ENCODE data around the gene HK1.
"Not testable (repeated sequence)": the region's sequence is repeated elsewhere in the genome, so short reads cannot be mapped to it uniquely, and the experiment has no call there.

Gene HK1

GRCh38 chr10:69325637-69326523 is 47.6 kb downstream of the HK1 start:
- not testable (repeated sequence) for H3K4me3 ChIP-seq (ENCODE audit: low read length in 2 of 2); H4K91ac ChIP-seq (ENCODE audit: low read depth, low read length, poor library complexity); H3K79me1 ChIP-seq (ENCODE audit: low read depth, low read length); H3K14ac ChIP-seq (ENCODE audit: low read length); H3K23ac ChIP-seq (ENCODE audit: low read depth, low read length, poor library complexity); DNase-seq (ENCODE audit: low spot score); H3K9me3 ChIP-seq (replicated peaks in 1 of 2; ENCODE audit: control insufficient read depth in 2 of 2, insufficient read depth in 1 of 2, low read depth in 1 of 2, low read length in 2 of 2); H3K9ac ChIP-seq (ENCODE audit: low read depth, low read length, poor library complexity); H2BK15ac ChIP-seq (ENCODE audit: low read length); H3K36me3 ChIP-seq (replicated peaks in 1 of 2; ENCODE audit: control insufficient read depth in 2 of 2, insufficient read depth in 2 of 2, low read length in 2 of 2); H2BK12ac ChIP-seq (ENCODE audit: low read length); H3K4me2 ChIP-seq (ENCODE audit: insufficient read depth, low read length, poor library complexity, severe bottlenecking); H2AK5ac ChIP-seq (ENCODE audit: low read depth, low read length); H3K18ac ChIP-seq (ENCODE audit: low read length); H2BK5ac ChIP-seq (ENCODE audit: low read length); H3K4ac ChIP-seq (ENCODE audit: low read length); H3K27me3 ChIP-seq (ENCODE audit: control insufficient read depth in 3 of 3, insufficient read depth in 3 of 3, low read depth in 1 of 3, low read length in 3 of 3); H2BK120ac ChIP-seq (ENCODE audit: low read depth, low read length); H3K27ac ChIP-seq (replicated peaks; ENCODE audit: low read length); H4K8ac ChIP-seq (ENCODE audit: low read depth, low read length); H2AFZ ChIP-seq (ENCODE audit: low read length)
- WGBS, 2 donors (ENCODE audit: extremely low coverage in 2 of 2, insufficient read length in 2 of 2, insufficient replicate concordance in 1 of 2): no CpG with 5 or more reads among the region's 24 CpGs
- H3K4me1 ChIP-seq (ENCODE audit: control insufficient read depth in 2 of 2, insufficient read depth in 1 of 2, low read depth in 1 of 2, low read length in 2 of 2): peaks cover 6 to 15% of the 10 kb centered on the region in 2 donors

- H3K27me3 ChIP-seq (ENCODE audit: control insufficient read depth in 3 of 3, insufficient read depth in 3 of 3, low read depth in 1 of 3, low read length in 3 of 3): no peaks in the 10 kb centered on the region
- H4K8ac ChIP-seq (ENCODE audit: low read depth, low read length): no peak overlapping the region
- no peak overlapping the region for H2AFZ ChIP-seq (ENCODE audit: low read length)
- DNase-seq (ENCODE audit: low spot score): no peak
- H2BK5ac ChIP-seq (ENCODE audit: low read length): no peak overlapping the region
- H3K18ac ChIP-seq (ENCODE audit: low read length): no peak overlapping the region
- WGBS, 2 donors (ENCODE audit: extremely low coverage in 2 of 2, insufficient read length in 2 of 2, insufficient replicate concordance in 1 of 2): no CpG with 5 or more reads among the region's 3 CpGs
- no peak overlapping the region for H3K9ac ChIP-seq (ENCODE audit: low read depth, low read length, poor library complexity)
- H3K4me3 ChIP-seq (ENCODE audit: low read length in 2 of 2): no peak overlapping the region
- no peak overlapping the region for H3K14ac ChIP-seq (ENCODE audit: low read length)
- no peak overlapping the region for H3K4ac ChIP-seq (ENCODE audit: low read length)
- H2BK15ac ChIP-seq (ENCODE audit: low read length): no peak overlapping the region
- H3K4me1 ChIP-seq (ENCODE audit: control insufficient read depth in 2 of 2, insufficient read depth in 1 of 2, low read depth in 1 of 2, low read length in 2 of 2): peaks cover 6 to 15% of the 10 kb centered on the region in 2 donors
- H2BK120ac ChIP-seq (ENCODE audit: low read depth, low read length): no peak overlapping the region
- H3K36me3 ChIP-seq (replicated peaks in 1 of 2; ENCODE audit: control insufficient read depth in 2 of 2, insufficient read depth in 2 of 2, low read length in 2 of 2): no peaks in the 10 kb centered on the region
- no peak overlapping the region for H2BK12ac ChIP-seq (ENCODE audit: low read length)
- no peak overlapping the region for H3K4me2 ChIP-seq (ENCODE audit: insufficient read depth, low read length, poor library complexity, severe bottlenecking)
- H4K91ac ChIP-seq (ENCODE audit: low read depth, low read length, poor library complexity): no peak overlapping the region
- H3K79me1 ChIP-seq (ENCODE audit: low read depth, low read length): peaks cover 3% of the 10 kb centered on the region
- no peaks in the 10 kb centered on the region for H3K9me3 ChIP-seq (replicated peaks in 1 of 2; ENCODE audit: control insufficient read depth in 2 of 2, insufficient read depth in 1 of 2, low read depth in 1 of 2, low read length in 2 of 2)
- no peak overlapping the region for H2AK5ac ChIP-seq (ENCODE audit: low read depth, low read length)
- no peak overlapping the region for H3K23ac ChIP-seq (ENCODE audit: low read depth, low read length, poor library complexity)
- H3K27ac ChIP-seq (replicated peaks; ENCODE audit: low read length): no peak overlapping the region
These were observed 48.4 kb downstream of the HK1 start for GRCh38 chr10:69326692-69327091.

GRCh38 chr10:69327463-69328379 is 49.4 kb downstream of the HK1 start:
- Histone ChIP-seq H2AFZ (ENCODE audit: low read length) (no peak overlapping the region), H2BK15ac (ENCODE audit: low read length) (no peak overlapping the region), H3K27ac (replicated peaks; ENCODE audit: low read length) (no peak overlapping the region), H3K23ac (ENCODE audit: low read depth, low read length, poor library complexity) (no peak overlapping the region), H3K27me3 (ENCODE audit: control insufficient read depth in 3 of 3, insufficient read depth in 3 of 3, low read depth in 1 of 3, low read length in 3 of 3) (no peaks in the 10 kb centered on the region), H3K4me3 (ENCODE audit: low read length in 2 of 2) (no peak overlapping the region), H3K4me1 (ENCODE audit: control insufficient read depth in 2 of 2, insufficient read depth in 1 of 2, low read depth in 1 of 2, low read length in 2 of 2) (peaks cover 6 to 15% of the 10 kb centered on the region in 2 donors), H3K9ac (ENCODE audit: low read depth, low read length, poor library complexity) (no peak overlapping the region), H3K14ac (ENCODE audit: low read length) (no peak overlapping the region), H2BK120ac (ENCODE audit: low read depth, low read length) (no peak overlapping the region), H3K4ac (ENCODE audit: low read length) (no peak overlapping the region), H3K79me1 (ENCODE audit: low read depth, low read length) (peaks cover 3% of the 10 kb centered on the region), H3K36me3 (replicated peaks in 1 of 2; ENCODE audit: control insufficient read depth in 2 of 2, insufficient read depth in 2 of 2, low read length in 2 of 2) (no peaks in the 10 kb centered on the region), H2AK5ac (ENCODE audit: low read depth, low read length) (no peak overlapping the region), H4K8ac (ENCODE audit: low read depth, low read length) (no peak overlapping the region), H3K18ac (ENCODE audit: low read length) (no peak overlapping the region), H2BK5ac (ENCODE audit: low read length) (no peak overlapping the region), H2BK12ac (ENCODE audit: low read length) (no peak overlapping the region), H3K4me2 (ENCODE audit: insufficient read depth, low read length, poor library complexity, severe bottlenecking) (no peak overlapping the region), H4K91ac (ENCODE audit: low read depth, low read length, poor library complexity) (no peak overlapping the region), H3K9me3 (replicated peaks in 1 of 2; ENCODE audit: control insufficient read depth in 2 of 2, insufficient read depth in 1 of 2, low read depth in 1 of 2, low read length in 2 of 2) (no peaks in the 10 kb centered on the region)
- no peak for DNase-seq (ENCODE audit: low spot score)
- no CpG with 5 or more reads among the region's 23 CpGs for WGBS, 2 donors (ENCODE audit: extremely low coverage in 2 of 2, insufficient read length in 2 of 2, insufficient replicate concordance in 1 of 2)

GRCh38 chr10:69328380-69328735 is 50.1 kb downstream of the HK1 start:
- Histone ChIP-seq H4K91ac (ENCODE audit: low read depth, low read length, poor library complexity) (no peak overlapping the region), H3K23ac (ENCODE audit: low read depth, low read length, poor library complexity) (no peak overlapping the region), H2BK12ac (ENCODE audit: low read length) (no peak overlapping the region), H3K14ac (ENCODE audit: low read length) (no peak overlapping the region), H3K9me3 (replicated peaks in 1 of 2; ENCODE audit: control insufficient read depth in 2 of 2, insufficient read depth in 1 of 2, low read depth in 1 of 2, low read length in 2 of 2) (no peaks in the 10 kb centered on the region), H3K18ac (ENCODE audit: low read length) (no peak overlapping the region), H2AFZ (ENCODE audit: low read length) (no peak overlapping the region), H3K27ac (replicated peaks; ENCODE audit: low read length) (no peak overlapping the region), H2BK120ac (ENCODE audit: low read depth, low read length) (no peak overlapping the region), H2BK15ac (ENCODE audit: low read length) (no peak overlapping the region), H3K4me1 (ENCODE audit: control insufficient read depth in 2 of 2, insufficient read depth in 1 of 2, low read depth in 1 of 2, low read length in 2 of 2) (peaks cover 6 to 20% of the 10 kb centered on the region in 2 donors), H3K36me3 (replicated peaks in 1 of 2; ENCODE audit: control insufficient read depth in 2 of 2, insufficient read depth in 2 of 2, low read length in 2 of 2) (no peaks in the 10 kb centered on the region), H2BK5ac (ENCODE audit: low read length) (no peak overlapping the region), H4K8ac (ENCODE audit: low read depth, low read length) (no peak overlapping the region), H3K4me2 (ENCODE audit: insufficient read depth, low read length, poor library complexity, severe bottlenecking) (no peak overlapping the region), H2AK5ac (ENCODE audit: low read depth, low read length) (no peak overlapping the region), H3K4me3 (ENCODE audit: low read length in 2 of 2) (no peak overlapping the region), H3K79me1 (ENCODE audit: low read depth, low read length) (peaks cover 3% of the 10 kb centered on the region), H3K27me3 (ENCODE audit: control insufficient read depth in 3 of 3, insufficient read depth in 3 of 3, low read depth in 1 of 3, low read length in 3 of 3) (no peaks in the 10 kb centered on the region), H3K4ac (ENCODE audit: low read length) (no peak overlapping the region), H3K9ac (ENCODE audit: low read depth, low read length, poor library complexity) (no peak overlapping the region)
- no peak for DNase-seq (ENCODE audit: low spot score)
- no CpG with 5 or more reads among the region's 8 CpGs for WGBS, 2 donors (ENCODE audit: extremely low coverage in 2 of 2, insufficient read length in 2 of 2, insufficient replicate concordance in 1 of 2)

Data from neuronal stem cell (in vitro differentiated cells).